Ureter (tissue), 1 donor: ENCODE results near the gene HOXC9. TPM values are rescaled to one million over a fixed set of nuclear protein-coding genes. Genes with fewer than 3 reads are reported as not detected.

Source experiments
- DNase-seq: peaks from one replicate; pipeline ENCODE4 v3.0.0-alpha.2; 2020; ENCODE audit warnings: low spot score
- total RNA-seq: library from RNA; stranded (reverse); gene quantifications from one replicate; pipeline ENCODE4 v1.2.4, GENCODE V29; 2023
- donor health status: DM: yes; HTN: yes; CAD: no.

Gene HOXC9
- total RNA-seq, 1 donor from 2014 or later: 1.7 TPM

DNA sequence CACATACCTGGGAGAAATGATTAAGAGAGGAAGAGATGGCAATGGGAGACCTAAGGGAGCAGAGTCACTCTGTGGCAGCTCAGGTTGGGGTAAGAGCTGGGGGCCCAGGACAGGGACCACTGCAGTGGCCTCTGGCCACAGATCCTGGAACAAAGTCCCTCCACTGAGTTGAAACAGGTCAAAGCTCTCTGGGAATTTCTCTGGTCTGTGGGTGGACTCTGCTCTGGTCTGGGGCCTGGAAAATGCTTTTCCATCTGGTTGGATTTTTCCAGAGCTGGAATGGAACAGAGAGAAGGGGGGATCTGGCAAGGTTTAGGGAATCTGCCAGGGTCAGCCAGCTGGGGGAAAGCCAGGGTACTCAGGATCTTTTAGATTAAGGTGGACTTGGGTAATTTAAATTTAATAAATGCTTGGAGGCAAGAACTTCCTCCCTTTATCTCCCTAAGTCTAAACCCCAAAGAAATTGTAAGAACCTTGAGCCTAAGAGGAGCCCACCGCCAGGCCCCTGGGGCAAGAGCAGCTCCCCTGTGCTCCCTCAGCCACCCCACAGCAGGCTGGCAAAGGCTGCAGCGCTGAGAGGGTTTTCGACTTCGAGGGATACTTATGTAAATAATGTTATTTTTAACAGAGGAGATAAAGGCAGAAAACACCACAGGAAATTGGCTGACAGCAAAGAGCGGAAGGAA lies 11.3 kb upstream of the HOXC9 start:
- no peak for DNase-seq

DNA sequence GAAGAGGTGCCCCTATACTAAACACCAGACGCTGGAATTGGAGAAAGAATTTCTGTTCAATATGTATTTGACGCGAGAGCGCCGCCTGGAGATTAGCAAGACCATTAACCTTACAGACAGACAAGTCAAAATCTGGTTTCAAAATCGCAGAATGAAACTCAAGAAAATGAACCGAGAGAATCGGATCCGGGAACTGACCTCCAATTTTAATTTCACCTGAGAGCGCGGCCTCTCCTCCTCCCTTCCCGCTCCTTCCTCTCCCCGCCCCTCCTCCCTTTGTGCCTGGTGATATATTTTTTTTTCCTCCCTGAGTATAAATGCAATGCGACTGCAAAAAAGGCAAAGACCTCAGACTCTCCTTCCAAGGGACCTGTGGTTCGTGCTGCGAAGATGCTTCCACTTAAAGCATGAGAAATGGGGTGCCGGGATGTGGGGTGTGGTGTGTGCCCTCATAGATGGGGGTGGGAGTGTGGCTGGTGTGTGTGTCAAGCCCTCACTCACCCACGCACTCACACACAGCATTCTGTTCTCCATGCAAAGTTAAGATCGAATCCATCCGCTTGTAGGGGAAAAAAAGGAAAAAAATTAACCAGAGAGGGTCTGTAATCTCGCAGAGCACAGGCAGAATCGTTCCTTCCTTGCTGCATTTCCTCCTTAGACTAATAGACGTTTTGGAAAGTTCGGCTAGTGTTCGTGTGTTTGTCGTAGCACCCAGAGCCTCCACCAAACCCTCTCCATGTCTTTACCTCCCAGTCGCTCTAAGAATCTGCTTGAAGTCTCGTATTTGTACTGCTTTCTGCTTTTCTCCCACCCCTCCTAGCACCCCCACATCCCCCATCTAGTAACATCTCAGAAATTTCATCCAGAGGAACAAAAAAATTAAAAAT lies 10.5 kb upstream of the HOXC9 start:
- DNase-seq: no peak

DNA sequence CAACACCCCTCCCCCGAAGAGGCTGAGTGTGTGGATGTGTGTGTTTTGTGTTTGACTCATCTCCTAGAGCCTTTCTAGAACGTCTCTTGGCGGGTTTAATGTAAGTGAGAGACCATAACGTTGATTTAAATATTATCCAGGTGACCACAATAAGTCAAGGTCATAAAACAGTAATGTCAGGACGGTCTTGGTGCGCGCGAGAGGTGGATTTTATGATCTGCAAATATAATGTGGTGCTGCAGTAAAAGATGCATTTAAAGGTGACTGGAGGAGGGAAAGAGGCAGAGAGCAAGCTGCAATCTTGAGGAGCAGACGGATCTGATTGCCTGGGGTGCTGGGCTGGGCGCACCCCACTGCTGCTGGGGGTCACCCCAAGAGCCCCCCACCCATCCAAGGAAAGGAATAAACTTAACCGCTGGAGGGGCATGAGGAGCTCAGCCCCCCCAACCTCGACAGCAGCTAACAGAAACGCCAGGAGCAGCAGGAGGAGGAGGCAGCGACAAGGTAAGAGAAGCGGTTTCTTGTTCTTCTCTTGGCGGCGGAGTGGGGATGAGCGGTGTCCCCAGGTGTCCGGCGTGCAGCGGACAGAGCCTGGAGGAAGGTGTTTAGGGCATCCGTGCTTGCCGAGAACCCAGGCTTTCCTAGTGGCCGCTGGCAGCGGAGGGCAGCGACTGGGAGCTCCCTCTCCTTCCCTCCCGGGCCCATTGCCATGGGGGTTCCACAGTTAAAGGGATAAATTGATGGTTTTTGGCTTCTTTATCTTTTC lies 9.5 kb upstream of the HOXC9 start:
- no peak for DNase-seq

- DNase-seq: no peak
Measured at GRCh38 chr12:53991077-53991460, 8.9 kb upstream of the HOXC9 start.

DNA sequence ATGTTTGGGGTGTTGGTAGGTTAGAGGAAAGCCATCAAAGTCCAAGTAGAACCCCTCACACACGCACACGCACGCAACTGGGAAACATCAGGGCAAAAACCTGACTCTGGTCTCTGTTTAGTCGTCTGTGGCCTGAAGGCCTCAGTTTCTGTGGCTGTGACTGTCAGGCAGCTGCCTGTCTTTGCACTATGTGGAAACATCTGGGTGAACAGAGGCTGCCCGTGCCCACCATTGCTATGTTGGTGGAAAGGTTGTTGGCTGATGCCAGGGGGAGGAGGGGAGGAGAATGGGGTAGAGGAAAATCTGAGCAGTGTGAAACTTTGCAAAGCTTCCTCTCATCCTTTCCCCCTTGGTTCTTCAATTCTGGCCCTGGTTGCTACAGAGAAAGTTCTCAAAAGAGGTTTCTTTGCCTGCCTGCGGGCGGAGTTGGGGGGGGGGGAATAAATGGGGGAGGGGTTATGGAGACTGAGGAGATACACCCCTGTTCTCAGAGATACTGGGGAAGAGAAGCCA lies 7.5 kb upstream of the HOXC9 start:
- no peak for DNase-seq

- DNase-seq: no peak
Measured at GRCh38 chr12:53993162-53994008, 6.6 kb upstream of the HOXC9 start.

GRCh38 chr12:53994009-53994263 lies 6.0 kb upstream of the HOXC9 start:
- DNase-seq: no peak

- DNase-seq: no peak
Measured at GRCh38 chr12:53994264-53995001, 5.5 kb upstream of the HOXC9 start.

GRCh38 chr12:53995002-53995377 lies 5.0 kb upstream of the HOXC9 start:
- no peak for DNase-seq

DNA sequence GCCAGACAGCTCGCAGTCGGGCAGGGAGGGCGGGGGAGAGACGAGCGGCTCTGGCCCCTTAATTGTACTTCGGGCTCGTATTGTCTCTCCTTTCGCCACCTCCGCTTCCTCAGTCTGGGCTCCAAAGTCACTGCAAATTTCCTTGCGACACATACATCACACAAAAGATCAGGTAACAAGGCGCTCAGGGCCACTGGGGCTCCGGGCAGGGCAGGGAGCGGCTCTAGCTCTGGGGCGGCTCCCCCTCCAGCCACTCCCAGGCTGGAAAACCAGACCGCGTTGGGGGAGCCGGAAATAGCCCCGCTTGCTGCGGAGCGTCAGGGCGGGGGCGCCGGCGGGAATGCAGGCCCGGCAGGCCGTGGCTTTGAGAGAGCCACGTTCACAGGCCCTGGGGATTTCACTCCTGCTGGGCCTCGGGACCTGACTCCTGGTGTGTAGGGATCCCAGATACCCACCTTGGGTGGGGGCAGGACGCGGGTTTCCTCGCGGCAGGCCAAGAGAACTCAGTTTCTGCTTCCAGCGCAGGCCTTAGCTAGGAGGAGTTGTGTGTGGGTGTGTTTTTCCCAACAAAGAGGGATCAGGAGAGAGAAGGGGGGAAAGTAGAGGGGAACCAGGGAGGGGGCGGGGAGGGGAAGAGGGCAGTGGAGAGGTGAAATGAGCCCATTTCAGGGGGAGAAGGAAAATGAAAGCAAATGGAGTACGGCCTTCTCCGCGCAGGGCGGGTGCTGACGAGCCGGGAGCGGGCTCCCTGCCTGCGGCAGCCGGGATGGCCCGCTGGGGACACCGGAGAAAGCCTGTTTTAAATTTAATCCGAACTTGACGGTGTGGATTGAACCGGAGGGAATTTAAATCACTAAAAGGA lies 4.4 kb upstream of the HOXC9 start:
- DNase-seq: no peak

DNA sequence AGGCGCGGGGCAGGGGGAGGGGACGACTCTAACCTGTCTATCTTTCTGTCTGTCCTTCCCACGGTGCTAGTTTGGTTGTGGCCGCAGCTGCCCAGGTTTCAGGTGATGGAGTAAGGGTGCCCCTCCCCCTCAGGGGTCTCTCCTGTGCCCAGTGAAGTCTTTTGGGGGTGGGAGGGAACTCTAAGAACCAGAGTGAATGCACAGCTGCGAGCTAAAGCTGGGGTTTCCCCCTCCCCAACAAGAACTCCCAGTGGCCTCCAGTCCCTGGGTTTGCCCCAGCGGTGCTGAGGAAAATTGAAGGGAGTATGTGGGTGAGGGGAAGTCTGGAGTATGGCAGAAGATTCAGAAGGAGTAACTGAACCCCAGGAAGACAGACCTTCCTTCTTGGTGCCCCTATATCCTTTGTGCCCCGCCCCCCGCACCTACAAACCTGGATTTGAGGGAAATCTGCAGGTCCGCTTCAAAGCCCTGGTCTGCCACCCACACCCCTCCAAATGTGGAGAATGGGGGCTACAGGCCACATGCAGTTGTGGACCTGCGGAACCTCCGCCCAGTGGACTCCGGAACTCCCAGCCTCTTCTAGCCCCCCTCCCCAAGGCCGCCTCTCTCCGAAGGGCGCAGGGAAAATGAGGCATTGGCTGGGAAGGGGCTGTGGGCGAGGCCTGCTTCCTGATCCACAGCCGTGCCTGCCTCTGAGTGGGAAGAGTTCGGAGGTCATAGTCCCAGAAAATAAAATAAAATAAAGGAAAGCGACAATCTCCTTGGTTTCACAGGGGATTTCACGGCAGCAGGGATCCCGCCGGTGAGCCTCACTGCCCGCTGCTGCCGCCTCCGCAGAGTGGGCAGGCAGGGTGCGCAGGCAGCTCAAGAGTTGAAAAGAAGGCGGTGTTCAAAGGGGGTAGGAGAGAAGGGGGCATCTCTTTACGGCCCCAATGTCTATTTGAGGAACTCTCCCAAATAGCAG lies 3.4 kb upstream of the HOXC9 start:
- no peak for DNase-seq

DNA sequence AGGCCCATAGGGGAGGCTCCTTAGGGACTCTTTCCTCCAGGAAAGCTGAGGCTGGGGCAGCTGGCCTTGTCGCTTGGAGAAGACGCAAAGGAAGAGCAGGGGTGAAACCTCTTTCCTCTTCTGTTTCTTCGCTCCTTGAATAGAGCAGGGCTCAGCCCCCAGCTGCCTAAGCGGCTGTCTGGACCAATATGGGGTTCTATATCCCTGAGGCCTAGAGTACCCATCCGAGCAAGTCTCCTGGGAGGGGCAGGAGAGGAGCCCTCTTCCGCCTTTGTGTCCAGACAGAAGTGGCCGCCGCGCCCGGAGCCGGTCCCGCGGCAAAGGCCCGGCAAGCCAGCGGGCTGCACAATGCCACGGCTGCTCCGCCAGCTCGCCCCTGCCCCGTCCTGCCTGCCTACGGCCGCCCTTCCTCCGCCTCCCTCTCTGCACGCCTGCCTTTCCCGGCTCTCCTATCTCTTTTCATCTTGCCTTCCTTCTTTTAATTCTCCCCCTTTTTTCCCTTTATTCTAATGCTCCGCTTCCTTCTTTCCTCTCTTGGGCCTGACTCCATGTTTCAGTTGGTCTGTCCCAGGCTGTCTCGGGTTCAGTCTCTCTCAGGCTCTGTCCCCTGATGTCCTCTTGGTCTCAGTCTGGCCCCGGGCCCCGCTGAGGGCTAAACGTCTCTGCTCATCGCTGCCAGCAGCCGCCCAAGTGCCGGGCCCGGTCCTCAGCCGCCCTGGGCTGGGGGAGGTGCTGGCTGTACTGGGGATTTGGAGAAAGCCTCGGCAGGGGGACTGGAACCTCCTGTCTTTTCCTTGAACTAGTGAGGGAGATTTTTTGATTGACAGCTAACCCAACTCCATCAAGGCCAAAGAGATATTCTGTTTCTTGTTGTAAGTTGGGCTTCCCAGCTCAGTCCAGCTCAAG lies 2.5 kb upstream of the HOXC9 start:
- DNase-seq: no peak

GRCh38 chr12:53998110-53998899 lies 1.7 kb upstream of the HOXC9 start:
- DNase-seq: no peak

- DNase-seq: no peak
Measured at GRCh38 chr12:53998900-53999236, 1.1 kb upstream of the HOXC9 start.

DNA sequence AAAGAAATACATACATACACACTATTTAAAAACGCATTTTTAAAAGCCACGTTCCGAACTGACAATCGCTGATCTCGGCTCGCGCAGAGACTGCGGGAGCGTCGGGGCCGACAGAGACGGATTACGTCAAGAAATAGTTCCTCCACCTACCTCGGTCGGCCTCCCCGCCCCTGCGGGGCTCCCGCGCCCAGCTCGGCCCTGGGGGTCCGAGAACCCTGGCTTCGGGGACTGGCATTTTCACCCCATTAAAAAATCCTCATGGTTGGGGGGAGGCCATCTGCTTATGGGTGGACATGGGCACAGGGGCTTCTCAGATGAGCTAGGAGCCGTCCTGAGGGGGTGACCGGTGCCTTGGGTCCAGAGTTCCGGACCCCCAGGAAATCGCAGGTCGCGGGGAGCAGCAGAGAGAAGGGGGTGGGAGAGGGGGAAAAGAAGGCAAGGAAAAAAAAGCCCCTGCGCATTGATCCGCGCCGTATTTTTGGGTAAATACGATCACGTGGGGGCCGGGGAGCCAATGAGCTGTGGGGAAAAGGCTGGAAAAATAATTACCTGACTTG lies 324 bp upstream of the HOXC9 start:
- no peak for DNase-seq

DNA sequence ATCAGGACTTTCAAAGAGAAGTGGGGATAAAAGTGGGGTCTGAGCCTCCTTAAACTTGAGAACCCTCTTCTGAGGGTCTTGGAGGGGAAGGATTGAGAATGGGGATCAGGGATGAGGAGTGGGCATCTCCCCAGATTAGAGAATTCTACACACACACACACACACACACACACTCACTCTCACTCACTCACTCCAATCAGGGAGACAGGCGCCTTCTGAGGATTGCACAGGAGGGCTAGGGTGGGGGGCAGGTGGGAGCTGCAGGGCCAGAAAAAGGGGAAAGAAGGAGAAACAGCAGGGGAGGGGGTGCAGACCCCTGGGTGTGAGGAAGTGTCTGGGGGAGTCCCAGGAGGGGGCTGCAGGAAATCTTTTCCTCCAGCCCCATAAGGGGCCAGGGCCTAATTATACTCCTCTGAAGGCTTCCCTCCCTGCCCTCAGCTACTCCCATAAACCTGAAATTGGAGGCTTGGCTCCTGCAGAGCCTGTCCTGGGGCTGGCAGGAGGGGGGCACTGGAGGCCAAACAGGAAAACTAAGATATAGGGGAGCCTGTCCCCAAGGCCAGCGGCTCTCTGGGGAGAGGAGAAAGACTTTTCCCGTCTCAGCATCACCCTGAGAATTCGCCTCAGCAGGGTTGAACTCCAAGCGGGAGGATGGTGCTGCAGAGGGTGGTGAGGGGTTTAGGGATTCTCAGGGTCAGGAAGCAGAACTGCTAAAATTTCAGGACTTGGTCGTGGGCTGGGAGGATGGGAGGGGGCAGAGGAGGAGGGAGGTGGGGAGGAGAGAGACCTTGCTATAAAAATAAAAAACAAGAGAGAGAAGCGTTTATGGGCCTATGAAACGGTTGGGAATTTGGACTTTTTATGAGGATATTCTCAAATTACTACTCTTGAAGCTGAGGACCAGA lies 1.6 kb downstream of the HOXC9 start:
- no peak for DNase-seq
